Mammary epithelial cell (primary cell): ENCODE results near the gene ATXN2L.
"Not testable (repeated sequence)": the region's sequence is repeated elsewhere in the genome, so short reads cannot be mapped to it uniquely, and the experiment has no call there.

ENCODE experiments used
- EZH2 ChIP-seq: IDR thresholded peaks from 2 replicates; pipeline ENCODE4 v1.6.1; 2012; ENCODE audit warnings: low read length, inconsistent platforms, borderline replicate concordance
- TF ChIP-seq, protein P1 (sequence below), 2 donors: IDR thresholded peaks in 1 of 2; conservative IDR thresholded peaks in 1 of 2; 2 replicates each; pipeline ENCODE4 v1.5.1; 2011 to 2012; ENCODE audit warnings: inconsistent platforms in 2 of 2, low read length in 2 of 2, mild to moderate bottlenecking in 2 of 2, control low read depth in 1 of 2, low read depth in 1 of 2; ENCODE audit not compliant: insufficient read depth in 1 of 2; ENCODE audit errors: extremely low read depth in 1 of 2

DNA sequence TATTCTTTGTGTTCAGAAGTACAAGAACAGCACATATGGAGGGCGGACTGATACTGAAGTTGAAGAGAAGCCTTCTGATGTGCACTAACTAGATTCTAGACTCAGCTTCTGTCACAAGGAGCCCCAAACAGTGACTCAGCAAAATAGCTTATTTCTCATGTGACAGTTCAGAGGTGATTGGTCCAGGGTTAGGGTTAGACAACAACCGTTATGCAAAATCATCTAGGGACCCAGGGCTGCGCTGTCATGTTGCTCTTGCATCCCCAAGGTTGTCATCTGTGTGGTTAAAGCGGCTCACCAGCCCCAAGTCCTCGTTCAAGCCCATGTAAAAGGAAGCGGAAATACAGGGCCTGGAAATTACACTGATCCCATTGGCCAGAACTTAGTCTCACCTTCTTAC, 41.1 kb upstream of the ATXN2L start:
- TF ChIP-seq, protein P1, sequence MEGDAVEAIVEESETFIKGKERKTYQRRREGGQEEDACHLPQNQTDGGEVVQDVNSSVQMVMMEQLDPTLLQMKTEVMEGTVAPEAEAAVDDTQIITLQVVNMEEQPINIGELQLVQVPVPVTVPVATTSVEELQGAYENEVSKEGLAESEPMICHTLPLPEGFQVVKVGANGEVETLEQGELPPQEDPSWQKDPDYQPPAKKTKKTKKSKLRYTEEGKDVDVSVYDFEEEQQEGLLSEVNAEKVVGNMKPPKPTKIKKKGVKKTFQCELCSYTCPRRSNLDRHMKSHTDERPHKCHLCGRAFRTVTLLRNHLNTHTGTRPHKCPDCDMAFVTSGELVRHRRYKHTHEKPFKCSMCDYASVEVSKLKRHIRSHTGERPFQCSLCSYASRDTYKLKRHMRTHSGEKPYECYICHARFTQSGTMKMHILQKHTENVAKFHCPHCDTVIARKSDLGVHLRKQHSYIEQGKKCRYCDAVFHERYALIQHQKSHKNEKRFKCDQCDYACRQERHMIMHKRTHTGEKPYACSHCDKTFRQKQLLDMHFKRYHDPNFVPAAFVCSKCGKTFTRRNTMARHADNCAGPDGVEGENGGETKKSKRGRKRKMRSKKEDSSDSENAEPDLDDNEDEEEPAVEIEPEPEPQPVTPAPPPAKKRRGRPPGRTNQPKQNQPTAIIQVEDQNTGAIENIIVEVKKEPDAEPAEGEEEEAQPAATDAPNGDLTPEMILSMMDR (conservative IDR thresholded peaks at IDR 0.05 in 1 of 2, IDR thresholded peaks at IDR 0.05 in 1 of 2; ENCODE audit: extremely low read depth in 1 of 2, insufficient read depth in 1 of 2, low read depth in 1 of 2, low read length in 2 of 2) = not testable (repeated sequence)
- TF ChIP-seq EZH2 = not testable (repeated sequence)
